GM12864 (cell line): ENCODE results near the gene TBC1D24.
"Not testable (repeated sequence)": the region's sequence is repeated elsewhere in the genome, so short reads cannot be mapped to it uniquely, and the experiment has no call there.

Source experiments
- DNase-seq: peaks from one replicate; pipeline ENCODE4 v3.0.0-alpha.2; 2011; ENCODE audit warnings: low read depth
- H3K4me3 ChIP-seq: 2 replicates; pipeline ENCODE4 v1.5.1; 2011; ENCODE audit warnings: mild to moderate bottlenecking, low read depth, low read length, control low read depth
- CTCF ChIP-seq: IDR thresholded peaks from 2 replicates; pipeline ENCODE4 v1.5.1; 2011; ENCODE audit warnings: low read depth, mild to moderate bottlenecking, moderate library complexity, low read length, control low read depth, inconsistent platforms; ENCODE audit errors: missing control alignments

TBC1D24 gene

GRCh38 chr16:2429034-2429770, 45.7 kb upstream of the TBC1D24 start, which contains the start of gene CCNF:
Gene CCNF, plus strand, starts transcription at chr16:2429447. Its CDS starts 35 bp downstream, at chr16:2429482.
- no peak for TF ChIP-seq CTCF
- DNase-seq, result peak; percentile 75
- peak within 1 kb of the TSS; percentile 82 for H3K4me3 ChIP-seq

- peak; percentile 22 for DNase-seq
- TF ChIP-seq CTCF, result peak; percentile 45
These were observed 44.9 kb upstream of the TBC1D24 start for GRCh38 chr16:2429771-2430663.

DNA sequence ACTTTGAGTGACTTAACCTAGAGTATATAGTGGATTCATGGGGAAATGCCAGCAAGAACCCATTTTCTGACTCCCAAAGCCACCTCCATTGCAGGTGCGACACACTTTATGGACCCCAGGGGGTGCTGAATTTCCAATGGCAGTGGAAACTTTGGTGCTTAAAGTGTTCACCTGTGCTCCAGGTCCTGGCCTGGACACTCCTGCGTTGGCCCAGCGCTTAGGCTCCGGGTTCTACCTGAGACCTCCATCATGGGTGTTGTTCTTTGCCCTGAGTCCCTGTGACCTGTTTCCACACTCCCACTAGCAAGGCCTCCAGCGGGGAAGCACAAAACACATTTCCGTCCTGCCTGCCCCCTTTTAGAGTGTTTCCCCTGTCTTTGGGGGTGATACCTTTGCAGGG, 42.6 kb upstream of the TBC1D24 start:
- H3K4me3 ChIP-seq, result no peak overlapping the region
- no peak for TF ChIP-seq CTCF
- no peak for DNase-seq

More at GRCh38 chr16:2429771-2430663, 44.9 kb upstream of the TBC1D24 start:
- peak overlapping the region; percentile 82 for H3K4me3 ChIP-seq

DNA sequence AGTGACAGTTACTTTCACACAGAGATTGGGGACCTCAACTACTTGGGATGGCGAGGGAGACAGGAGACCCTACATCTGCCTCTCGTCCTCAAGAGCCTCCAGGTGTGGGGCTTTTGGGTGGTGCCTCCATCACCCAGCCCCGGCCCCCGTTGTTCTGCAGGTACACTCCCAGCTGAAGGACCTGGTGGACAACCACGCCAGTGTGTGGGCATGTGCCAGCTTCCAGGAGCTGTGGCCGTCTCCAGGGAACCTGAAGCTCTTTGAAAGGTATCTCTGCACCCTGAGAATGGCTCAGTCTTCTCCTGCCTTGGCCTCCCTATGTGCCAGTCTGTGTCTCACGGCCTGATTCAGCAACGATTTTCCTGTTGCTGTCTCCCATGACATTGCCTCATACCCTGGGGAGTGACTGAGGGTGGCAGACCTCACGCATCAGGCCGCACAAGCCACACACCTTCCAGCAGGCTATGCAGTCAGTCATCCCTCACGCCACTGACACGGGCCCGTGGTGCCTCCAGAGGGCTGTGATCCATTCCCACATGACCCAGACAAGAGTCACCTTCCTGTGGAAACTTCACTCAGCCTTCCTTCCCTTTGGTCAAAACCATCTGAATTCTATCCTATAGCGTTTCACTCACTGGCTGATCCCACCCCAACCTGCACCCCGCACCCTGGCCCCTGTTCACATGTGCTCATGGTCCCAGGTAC, 42.0 kb upstream of the TBC1D24 start:
- no peak for TF ChIP-seq CTCF
- no peak for DNase-seq
- no peak overlapping the region for H3K4me3 ChIP-seq

DNA sequence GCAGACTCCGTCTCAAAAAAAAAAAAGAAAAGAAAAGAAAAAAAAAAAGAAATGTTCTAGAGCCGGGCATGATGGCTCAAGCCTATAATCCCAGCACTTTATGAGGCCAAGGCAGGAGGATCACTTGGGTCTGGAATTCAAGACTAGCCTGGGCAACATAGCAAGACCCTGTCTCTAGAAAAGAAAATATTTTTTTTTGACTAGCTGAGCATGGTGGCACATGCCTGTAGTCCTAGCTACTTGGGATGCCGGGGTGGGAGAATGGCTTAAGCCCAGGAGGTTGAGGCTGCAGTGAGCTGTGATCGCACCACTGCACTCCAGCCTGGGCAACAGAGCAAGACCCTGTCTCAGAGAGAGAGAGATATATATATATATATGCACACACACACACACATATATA, 39.7 kb upstream of the TBC1D24 start:
- not testable (repeated sequence) for H3K4me3 ChIP-seq, DNase-seq

- no peak for TF ChIP-seq CTCF
- no peak overlapping the region for H3K4me3 ChIP-seq
- no peak for DNase-seq
These were observed 38.8 kb upstream of the TBC1D24 start for GRCh38 chr16:2436110-2436509.
